ENCODE results near the gene LRMDA.

DNA sequence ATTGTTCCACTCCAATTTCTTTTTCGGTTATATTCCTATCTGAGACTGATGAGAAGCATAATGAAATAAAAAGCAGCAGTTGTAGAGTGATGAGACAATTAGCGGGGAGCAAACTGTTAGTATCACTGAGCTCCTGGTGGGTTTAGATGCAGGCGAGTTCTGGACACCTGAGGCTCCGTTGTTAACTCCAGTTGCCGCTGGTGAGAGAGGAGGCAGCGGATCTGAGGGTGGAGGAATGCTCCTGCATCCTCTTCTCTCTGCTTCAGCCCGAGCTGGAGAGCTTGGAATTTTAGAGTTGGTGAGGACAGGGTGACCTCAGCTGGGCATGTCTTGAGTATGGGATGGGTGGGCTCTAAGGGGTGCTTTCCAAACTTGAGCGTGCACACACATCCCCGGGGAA is 31.4 kb downstream of the LRMDA start:
- no peak for TF ChIP-seq POLR2A (IDR thresholded peaks at IDR 0.05)
- TF ChIP-seq, protein P1, sequence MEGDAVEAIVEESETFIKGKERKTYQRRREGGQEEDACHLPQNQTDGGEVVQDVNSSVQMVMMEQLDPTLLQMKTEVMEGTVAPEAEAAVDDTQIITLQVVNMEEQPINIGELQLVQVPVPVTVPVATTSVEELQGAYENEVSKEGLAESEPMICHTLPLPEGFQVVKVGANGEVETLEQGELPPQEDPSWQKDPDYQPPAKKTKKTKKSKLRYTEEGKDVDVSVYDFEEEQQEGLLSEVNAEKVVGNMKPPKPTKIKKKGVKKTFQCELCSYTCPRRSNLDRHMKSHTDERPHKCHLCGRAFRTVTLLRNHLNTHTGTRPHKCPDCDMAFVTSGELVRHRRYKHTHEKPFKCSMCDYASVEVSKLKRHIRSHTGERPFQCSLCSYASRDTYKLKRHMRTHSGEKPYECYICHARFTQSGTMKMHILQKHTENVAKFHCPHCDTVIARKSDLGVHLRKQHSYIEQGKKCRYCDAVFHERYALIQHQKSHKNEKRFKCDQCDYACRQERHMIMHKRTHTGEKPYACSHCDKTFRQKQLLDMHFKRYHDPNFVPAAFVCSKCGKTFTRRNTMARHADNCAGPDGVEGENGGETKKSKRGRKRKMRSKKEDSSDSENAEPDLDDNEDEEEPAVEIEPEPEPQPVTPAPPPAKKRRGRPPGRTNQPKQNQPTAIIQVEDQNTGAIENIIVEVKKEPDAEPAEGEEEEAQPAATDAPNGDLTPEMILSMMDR (IDR thresholded peaks at IDR 0.05) = no peak
